Measurements from ENCODE around the gene BCL6.

DNA sequence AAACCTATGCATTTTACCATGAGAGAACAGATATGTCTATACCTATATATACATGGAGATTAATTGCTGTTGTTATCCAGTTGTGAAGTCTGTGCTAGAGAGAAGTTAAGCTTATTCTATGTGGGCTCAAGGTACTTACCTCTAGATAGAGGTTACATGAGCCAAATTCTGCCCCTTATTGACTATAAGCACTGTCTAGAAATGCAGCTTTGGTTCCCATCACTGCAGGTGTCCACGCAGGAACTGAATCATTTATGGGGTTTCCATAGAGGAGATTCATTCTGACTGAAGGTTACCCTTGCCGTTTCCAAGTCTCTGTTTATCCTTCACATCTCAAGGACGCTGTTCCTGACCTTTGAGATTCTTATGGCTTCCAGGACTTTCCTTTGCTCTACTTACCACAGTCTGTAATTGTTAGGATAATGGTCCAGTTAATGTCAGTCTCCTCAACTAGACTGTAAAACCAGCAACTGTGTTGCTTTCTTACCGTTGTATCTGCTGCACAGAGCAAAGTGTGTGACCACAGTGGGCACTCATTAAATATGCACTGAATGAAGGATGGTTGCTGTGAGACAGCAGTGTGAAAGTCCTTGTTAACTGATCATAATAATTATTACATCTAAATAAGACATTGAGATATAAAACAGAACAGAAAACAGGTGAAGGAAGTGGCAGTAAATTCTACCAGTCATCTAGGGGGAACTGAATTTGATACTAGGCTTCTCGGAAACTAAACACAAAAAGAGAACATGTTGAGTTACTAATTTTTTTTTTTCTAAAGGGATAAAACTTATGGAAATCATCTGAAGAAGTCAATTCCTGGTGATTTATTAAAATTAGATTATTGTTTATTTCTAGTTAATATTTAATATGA lies 44.0 kb upstream of the BCL6 start:
- TF ChIP-seq, protein P1, sequence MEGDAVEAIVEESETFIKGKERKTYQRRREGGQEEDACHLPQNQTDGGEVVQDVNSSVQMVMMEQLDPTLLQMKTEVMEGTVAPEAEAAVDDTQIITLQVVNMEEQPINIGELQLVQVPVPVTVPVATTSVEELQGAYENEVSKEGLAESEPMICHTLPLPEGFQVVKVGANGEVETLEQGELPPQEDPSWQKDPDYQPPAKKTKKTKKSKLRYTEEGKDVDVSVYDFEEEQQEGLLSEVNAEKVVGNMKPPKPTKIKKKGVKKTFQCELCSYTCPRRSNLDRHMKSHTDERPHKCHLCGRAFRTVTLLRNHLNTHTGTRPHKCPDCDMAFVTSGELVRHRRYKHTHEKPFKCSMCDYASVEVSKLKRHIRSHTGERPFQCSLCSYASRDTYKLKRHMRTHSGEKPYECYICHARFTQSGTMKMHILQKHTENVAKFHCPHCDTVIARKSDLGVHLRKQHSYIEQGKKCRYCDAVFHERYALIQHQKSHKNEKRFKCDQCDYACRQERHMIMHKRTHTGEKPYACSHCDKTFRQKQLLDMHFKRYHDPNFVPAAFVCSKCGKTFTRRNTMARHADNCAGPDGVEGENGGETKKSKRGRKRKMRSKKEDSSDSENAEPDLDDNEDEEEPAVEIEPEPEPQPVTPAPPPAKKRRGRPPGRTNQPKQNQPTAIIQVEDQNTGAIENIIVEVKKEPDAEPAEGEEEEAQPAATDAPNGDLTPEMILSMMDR (IDR thresholded peaks at IDR 0.05 in 2 of 3, conservative IDR thresholded peaks at IDR 0.05 in 1 of 3; ENCODE audit: insufficient read depth in 2 of 3, low read depth in 1 of 3, low read length in 3 of 3) = no peak
- TF ChIP-seq SP2 (IDR thresholded peaks at IDR 0.05; ENCODE audit: extremely low read depth, low read depth, low read length, poor library complexity, severe bottlenecking) (no peak), FOS (IDR thresholded peaks at IDR 0.05; ENCODE audit: extremely low read depth, insufficient read length) (no peak), CHD2 (IDR thresholded peaks at IDR 0.05; ENCODE audit: low read depth, low read length) (no peak), EGR1 (conservative IDR thresholded peaks at IDR 0.05) (no peak), POLR2A (conservative IDR thresholded peaks at IDR 0.05) (no peak), ARID4B (CRISPR knock-in tag; IDR thresholded peaks at IDR 0.05) (no peak)
